Measurements from ENCODE around the gene TTC39C.

TTC39C gene

DNA sequence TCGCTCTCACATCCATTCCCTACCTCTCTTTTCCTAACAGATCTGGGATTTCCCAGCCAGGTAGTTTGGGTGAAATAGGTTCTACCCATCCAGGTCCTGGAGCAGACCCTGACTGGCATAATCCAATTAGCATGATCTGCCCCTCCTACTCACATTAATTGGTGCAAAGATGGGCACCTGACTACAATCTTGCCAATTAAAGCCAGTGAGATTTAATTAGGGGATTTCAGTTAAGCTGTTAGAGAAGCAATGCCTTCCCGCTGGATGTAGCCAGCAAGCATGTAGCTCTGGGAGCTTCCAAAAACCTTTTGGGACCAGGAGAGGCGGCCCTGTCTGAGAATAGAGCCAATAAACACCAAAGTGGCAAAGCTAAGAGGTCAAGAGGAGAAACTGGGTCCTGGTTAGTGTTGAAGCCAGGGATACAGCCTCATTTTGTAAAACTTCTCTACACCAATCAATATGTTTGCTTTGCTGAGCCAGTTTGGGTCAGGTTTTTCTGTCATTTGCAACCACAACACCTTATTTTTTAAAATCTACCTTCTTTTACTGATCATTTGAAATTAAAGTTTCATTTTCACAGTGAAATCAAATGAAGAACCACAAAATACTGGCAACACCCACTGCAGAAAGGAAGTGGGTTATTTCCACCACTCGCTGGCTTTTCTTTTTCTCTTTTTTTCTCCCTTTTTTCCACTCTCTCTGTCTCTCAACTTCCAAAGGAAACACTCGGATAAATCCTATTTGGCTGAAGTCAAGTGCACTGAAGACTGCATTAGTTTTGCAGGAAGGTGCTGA is 3.2 kb upstream of the TTC39C start:
- no peak for DNase-seq
- Histone ChIP-seq H3K4me3 (ENCODE audit: low read depth, low read length) (no peak overlapping the region), H3K27me3 (ENCODE audit: insufficient read depth, low read depth, severe bottlenecking) (no peaks in the 10 kb centered on the region), H3K36me3 (no peaks in the 10 kb centered on the region), H3K9me3 (ENCODE audit: severe bottlenecking) (no peaks in the 10 kb centered on the region), H3K27ac (no peak overlapping the region)
- TF ChIP-seq, protein P1, sequence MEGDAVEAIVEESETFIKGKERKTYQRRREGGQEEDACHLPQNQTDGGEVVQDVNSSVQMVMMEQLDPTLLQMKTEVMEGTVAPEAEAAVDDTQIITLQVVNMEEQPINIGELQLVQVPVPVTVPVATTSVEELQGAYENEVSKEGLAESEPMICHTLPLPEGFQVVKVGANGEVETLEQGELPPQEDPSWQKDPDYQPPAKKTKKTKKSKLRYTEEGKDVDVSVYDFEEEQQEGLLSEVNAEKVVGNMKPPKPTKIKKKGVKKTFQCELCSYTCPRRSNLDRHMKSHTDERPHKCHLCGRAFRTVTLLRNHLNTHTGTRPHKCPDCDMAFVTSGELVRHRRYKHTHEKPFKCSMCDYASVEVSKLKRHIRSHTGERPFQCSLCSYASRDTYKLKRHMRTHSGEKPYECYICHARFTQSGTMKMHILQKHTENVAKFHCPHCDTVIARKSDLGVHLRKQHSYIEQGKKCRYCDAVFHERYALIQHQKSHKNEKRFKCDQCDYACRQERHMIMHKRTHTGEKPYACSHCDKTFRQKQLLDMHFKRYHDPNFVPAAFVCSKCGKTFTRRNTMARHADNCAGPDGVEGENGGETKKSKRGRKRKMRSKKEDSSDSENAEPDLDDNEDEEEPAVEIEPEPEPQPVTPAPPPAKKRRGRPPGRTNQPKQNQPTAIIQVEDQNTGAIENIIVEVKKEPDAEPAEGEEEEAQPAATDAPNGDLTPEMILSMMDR (IDR thresholded peaks at IDR 0.05; ENCODE audit: low read depth, low read length), result no peak

DNA sequence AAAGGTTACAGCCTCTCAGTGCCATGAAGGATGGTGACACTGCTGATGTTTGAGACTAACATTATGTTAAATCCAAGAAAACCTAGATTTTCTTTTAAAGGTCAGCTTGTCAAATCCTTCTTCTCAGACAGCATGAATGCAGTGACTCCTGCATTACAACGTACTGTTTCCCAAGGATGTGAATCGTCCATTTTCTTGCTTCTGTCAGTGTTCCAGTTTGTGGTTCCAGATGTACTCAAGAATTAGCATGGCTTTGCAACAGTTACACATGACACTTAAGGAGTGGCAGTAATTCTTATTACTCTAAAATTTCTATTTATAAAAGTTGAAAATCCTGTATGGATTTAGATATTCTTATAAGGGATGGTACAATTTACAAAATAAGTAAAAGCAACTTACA is 1.5 kb upstream of the TTC39C start:
- Histone ChIP-seq H3K27ac (no peak overlapping the region), H3K27me3 (ENCODE audit: insufficient read depth, low read depth, severe bottlenecking) (no peaks in the 10 kb centered on the region), H3K9me3 (ENCODE audit: severe bottlenecking) (no peaks in the 10 kb centered on the region), H3K4me3 (ENCODE audit: low read depth, low read length) (no peak overlapping the region), H3K36me3 (0 out of 2 replicates have a peak, but pooled peaks cover 3% of the 10 kb centered on the region)
- DNase-seq, result no peak
- TF ChIP-seq, protein P1 (IDR thresholded peaks at IDR 0.05; ENCODE audit: low read depth, low read length), result no peak

DNA sequence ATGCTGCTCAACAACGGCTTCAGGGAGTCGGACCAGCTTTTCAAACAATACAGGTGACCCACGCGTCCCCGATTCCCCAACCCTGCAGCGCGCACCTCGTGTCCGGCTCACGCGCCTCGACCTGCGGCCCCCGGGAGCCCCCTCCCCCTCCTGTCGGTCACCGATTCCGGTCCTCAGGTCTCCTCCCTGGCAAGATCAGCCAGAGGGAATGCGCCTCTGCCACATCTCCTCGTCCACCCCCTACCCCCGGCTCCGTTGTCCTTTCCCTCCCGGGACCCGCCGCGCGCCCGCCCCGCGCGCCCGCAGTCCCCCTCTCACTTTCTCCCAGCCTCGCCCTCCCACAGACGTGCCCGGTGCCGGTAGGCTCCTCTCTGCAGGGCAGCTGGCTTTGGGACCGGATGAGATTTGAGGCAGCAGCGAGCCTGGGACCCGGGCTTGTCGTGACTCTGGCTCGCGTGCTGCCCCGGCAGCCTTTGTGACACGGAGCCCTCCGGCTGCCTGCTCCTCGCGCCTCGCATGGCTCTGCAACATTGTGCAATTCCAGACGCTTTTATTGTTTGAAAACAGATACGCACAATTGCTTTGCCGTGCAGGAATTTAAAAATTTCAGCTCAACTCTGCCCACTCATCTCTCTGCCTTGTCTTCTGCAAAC is 558 bp downstream of the TTC39C start:
- H3K27ac ChIP-seq, result peak overlapping the region; percentile 62
- TF ChIP-seq, protein P1 (IDR thresholded peaks at IDR 0.05; ENCODE audit: low read depth, low read length), result no peak
- peak overlapping the region; percentile 76 for H3K4me3 ChIP-seq (ENCODE audit: low read depth, low read length)
- no peaks in the 10 kb centered on the region for H3K9me3 ChIP-seq (ENCODE audit: severe bottlenecking)
- H3K36me3 ChIP-seq, result 0 out of 2 replicates have a peak, but pooled peaks cover 3% of the 10 kb centered on the region
- no peaks in the 10 kb centered on the region for H3K27me3 ChIP-seq (ENCODE audit: insufficient read depth, low read depth, severe bottlenecking)
- peak; percentile 36 for DNase-seq

DNA sequence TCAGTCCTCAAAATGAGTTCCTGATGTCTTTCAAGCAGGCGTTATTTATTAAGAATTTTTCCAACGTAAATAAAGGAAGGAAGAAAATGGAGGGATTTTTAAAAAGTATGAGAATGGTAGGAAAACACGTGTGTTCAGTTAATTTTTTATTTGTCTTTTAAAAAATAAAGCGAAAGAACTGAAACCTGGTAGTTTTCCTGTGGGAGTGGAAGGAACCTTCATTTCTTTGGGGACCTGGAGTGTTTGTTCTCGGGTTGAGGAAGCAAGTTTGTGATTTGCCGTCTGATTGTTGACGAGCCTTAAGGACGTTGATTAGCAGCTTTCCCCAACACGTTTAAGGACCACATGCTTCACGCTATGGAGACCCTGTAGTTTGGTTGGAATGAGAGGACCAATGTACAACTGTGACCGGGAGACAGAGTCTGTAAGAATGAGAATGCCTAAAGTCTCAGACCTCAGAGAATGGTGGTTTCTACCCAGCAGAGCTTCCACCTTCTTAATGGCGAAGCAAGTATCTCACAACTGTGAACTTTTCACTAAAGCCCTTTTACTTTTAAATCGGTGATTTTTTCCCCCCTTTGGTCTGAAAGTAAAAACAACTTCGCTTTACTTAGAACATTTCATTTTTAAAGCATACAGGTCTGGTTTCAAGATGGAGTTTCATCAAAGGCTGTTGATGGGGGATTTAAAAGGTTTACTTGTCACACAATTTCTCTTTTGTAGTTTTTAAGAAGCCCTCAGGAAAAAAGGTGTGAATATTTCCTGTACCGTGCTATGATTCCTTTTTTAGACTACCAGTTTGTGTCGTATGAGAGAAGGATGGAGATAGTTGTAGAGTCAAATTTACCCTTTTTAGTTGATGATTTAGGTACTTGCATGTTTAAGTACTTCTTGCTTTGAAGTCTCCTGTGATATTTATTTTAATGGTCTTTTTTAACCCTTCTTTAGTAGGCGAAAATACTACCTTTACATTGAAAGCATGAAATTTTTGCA is 1.4 kb downstream of the TTC39C start:
- no peak for DNase-seq
- Histone ChIP-seq H3K27me3 (ENCODE audit: insufficient read depth, low read depth, severe bottlenecking) (no peaks in the 10 kb centered on the region), H3K9me3 (ENCODE audit: severe bottlenecking) (no peaks in the 10 kb centered on the region), H3K27ac (no peak overlapping the region), H3K4me3 (ENCODE audit: low read depth, low read length) (peak overlapping the region; percentile 76), H3K36me3 (0 out of 2 replicates have a peak, but pooled peaks cover 3% of the 10 kb centered on the region)
- TF ChIP-seq, protein P1 (IDR thresholded peaks at IDR 0.05; ENCODE audit: low read depth, low read length), result no peak

DNA sequence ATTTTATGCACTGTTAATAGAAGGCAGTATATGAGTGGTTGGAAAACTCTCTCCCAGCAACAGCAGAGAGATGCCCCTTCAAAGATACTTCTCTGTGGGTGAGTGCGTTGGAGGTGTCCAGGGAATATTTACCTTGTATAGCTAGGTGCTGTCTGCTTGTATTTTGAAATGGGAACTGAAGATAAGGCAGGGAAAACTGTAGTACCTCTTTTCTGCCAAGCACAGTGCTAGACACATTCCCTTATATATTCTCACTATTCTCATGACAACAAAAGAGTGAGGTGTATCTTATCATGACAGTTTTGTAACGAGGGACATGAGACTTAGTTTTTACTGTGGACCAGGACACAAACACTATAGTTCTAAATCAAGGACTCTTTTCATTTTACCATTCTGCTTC is 2.1 kb downstream of the TTC39C start:
- no peak for DNase-seq
- Histone ChIP-seq H3K27ac (no peak overlapping the region), H3K9me3 (ENCODE audit: severe bottlenecking) (no peaks in the 10 kb centered on the region), H3K27me3 (ENCODE audit: insufficient read depth, low read depth, severe bottlenecking) (no peaks in the 10 kb centered on the region), H3K4me3 (ENCODE audit: low read depth, low read length) (no peak overlapping the region), H3K36me3 (0 out of 2 replicates have a peak, but pooled peaks cover 3% of the 10 kb centered on the region)
- TF ChIP-seq, protein P1 (IDR thresholded peaks at IDR 0.05; ENCODE audit: low read depth, low read length), result peak; percentile 37
